NCI-H1105 (cell line): ENCODE data around the gene STXBP5.
A peak's percentile ranks its signal among the peaks of the same experiment; 100 is the strongest.

Source experiments
- DNase-seq: peaks from one replicate; lab custom pipeline; 2025; lab: John Stamatoyannopoulos, UW

STXBP5 gene

DNA sequence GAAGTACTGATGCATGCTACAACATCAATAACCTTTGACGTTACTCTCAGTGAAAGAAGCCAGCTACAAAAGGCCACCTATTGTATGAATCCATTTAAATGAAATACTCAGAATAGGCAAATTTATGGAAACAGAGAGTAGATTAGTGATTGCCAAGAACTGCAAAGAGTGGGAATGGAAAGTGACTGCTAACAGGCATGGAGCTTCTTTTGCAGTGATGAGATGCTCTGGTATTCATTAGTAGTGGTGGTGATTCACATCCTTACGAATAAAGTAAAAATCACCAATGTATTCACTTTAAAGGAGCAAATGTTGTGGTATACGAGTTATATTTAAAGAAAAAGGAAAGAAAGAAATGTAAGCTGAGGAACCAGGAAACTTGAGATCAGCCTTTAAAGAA, 177.5 kb downstream of the STXBP5 start:
- no peak for DNase-seq

DNA sequence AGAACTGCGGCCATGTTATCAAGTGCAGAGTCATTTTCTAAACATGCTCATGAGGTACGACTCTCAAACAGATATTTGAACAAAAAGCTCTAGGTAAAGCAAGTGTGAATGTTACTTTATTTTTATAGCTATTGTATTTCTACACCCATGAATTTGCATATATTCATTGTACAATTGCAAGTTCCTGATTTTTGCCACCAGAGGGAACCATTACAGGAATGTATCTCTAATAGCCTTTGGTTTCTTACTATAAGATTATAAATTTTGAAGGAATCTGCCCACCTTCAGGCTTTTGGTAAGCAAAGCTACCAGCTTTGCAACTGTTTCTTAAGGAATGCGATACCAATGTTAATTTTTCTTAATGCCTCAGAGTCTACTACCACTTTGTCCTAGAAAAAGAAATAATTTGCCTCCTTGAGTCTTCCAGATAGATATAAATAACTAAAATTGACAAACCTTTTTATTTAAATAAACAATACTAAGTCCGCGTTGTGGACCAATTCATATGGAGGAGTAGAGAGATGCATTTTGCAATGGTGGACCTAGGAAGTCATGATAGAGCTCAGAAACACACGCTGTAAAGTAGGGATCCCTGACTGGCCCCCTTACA, 178.8 kb downstream of the STXBP5 start:
- DNase-seq = no peak

DNA sequence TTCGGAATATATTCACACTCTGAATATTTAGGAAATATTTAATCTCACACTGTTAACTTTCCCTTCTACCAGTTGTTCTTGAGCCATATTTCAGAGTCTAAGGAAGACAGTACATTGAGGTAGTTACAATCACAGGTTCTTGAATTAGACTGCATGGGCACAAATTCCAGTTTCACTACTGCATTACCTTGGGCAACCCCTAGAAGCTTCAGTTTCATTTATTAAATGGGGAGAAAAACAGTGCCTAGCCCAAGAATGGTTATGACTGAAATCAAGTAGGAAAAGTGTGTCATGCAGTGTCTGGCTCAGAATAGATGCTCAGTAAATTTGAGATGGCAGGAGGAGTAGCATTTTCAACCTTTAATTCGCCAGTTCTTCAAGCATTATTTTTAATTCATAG, 179.8 kb downstream of the STXBP5 start:
- no peak for DNase-seq

DNA sequence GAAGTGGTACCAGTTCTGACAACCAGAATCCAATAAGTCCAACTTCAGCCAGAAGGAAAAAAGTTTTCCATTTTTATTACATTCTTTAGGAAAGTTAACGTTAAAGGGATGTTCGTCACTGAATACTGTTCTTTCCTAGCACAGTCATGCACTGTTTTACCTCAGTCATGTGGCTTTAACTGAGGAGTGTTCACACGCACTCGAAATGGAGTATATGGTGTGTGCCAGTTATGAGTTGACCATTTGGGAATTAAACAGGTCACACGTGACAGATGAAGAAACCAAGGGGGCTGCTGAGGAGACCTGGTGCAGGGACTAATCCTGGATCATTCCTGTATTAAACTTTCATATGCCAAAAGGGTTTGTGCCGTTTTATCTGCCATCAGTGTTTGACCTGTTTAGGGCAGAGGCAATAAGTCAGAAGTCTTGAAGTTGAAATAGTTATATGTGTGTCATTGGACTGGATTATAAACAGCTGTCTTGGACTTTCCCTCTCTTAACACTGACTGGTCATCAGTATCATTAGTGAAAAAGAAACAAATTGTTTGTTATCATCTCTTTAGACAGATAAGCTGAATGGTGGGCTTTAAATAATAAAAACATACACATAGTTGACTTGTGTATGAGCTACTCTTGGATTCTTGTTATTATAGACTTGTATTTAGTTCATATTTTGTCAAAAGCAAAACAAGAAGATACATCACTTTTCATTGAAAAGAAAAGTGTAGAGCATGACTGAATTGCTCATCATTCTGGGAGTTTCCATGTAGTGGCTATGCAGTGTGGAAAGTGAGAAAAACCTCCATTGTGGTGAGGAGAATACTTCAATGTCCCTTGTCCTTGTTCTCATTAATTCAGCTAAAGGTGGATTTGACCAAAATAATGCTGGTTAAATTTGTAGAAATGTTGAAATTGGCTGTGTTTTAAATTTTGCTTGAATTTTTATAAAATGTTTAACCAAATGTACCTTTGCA, 180.8 kb downstream of the STXBP5 start:
- no peak for DNase-seq

DNA sequence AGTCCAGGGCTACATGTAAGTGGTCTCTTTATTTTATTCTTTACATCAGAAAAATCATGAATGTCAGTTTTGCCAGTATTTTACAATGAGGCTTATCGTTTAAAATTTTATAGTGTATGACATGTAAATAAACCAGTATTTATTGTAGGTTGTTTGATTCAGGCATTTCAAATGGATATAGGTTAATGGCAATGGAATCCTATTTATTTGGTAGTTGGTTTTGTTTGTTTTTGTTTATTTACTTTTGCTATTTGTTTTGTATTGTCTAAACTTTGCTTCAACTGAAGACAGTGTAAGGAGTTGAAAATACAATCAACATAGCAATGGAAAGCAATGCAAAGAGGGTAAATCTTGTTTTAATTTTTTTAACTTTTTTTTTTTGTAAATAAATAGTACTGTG, 185.2 kb downstream of the STXBP5 start:
- DNase-seq = no peak

DNA sequence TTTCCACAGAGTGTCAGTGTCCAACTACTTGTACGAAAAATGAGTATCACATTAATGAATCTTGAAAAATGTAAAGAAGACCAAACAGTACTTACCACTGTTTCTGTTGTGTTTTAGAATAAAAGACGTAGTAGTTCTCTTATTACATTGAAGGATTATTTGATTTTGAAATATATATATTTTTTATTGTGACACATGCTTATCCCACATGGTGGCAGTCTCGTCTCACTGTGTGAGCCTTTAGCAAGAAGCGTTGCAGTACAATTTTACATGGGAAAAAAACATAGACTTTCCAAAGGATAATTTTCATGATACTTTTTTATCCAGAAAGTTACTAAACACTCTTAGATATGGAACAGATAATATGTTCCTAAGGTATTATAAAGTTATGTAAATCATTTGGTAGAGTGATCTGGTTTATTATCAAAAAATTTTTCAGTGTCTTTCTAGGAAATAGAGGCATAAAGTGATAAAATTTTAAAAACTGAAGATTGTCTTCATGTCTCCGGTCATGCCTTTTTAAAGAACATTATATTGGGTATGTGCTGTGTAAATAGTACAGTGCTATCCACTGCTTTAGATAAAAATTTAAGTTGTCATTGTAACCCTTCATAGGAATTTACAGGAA, 186.8 kb downstream of the STXBP5 start:
- peak; percentile 34 for DNase-seq

DNA sequence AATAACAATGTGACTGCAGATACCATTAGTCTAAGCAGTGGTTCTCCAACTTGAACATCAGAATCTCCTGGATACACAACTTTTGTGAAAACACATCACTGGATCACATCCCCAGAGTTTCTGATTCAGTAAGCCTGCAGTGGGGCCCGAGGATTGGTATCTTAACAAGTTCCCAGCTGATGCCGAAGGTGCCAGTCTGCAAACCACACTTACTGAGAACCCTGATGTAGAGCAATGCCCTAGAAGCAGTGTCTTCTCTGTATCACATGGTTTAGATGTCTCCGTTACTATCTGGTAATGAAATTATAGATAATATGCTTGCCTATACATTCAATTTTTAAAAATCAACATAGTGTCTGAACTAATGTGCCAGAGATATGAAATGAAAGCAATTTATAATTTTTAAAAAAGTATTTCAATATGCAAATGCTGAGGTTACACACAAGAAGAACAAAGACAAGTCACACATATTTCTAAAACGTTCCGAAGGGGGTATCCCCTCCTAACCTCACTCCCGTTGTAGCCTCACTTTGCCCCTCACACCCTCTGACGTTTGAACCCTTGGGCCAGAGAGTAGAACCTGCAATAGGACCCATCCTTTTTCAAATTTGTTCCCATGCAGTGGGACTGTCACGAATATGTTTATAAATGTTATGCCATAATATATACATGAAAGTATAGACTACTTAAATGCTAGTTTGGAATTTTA, 188.9 kb downstream of the STXBP5 start:
- DNase-seq = no peak

DNA sequence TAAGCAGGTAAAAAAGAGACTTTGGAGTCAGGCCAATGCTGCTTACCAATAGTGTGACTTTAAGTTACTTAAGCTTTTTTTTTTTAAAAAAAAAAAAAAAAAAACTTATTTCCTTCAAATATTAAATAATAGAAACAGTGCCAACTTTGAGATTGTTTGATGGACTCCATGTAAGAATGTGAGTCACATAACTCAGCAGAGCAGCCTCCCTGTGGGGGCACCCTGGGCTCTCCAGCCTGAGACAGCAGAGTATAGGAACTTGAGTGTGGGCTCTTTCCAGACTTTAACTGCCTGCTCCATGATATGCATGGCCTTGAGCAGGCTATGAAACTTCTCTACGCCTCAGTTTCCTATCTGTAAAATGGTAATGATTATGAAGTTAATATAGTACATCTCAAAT, 190.9 kb downstream of the STXBP5 start:
- DNase-seq = no peak

DNA sequence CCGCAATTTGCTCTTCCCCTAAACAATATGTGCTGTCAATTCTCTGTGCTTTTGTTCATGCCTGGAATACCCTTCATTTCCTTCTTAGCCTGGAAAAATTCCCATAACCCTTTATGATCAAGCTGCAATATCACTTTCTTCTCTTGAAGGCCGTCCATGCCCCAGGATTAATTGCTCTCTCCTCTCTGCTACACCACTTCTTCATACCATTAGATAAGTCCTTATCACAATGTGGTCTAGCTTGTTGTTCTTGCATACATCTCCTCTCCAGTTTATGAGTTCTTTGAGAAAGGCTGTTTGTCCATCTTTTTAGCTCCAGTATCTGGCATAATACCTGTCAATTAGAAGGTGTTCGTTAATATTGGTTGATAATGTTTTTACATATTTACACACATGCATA, 193.1 kb downstream of the STXBP5 start:
- no peak for DNase-seq

DNA sequence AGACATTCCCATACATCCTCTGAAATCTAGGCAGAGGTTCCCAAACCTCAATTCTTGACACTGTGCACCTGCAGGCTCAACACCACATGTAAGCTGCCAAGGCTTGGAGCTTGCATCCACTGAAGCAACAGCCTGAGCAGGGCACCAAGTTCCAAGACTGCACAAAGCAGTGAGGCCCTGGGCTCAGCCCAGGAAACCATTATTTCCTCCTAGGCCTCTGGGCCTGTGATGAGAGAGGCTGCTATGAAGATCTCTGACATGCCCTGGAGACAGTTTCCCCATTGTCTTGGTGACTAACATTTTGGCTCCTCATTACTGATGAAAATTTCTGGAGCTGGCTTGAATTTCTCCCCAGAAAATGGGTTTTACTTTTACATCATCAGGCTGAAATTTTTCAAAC, 196.8 kb downstream of the STXBP5 start:
- no peak for DNase-seq

DNA sequence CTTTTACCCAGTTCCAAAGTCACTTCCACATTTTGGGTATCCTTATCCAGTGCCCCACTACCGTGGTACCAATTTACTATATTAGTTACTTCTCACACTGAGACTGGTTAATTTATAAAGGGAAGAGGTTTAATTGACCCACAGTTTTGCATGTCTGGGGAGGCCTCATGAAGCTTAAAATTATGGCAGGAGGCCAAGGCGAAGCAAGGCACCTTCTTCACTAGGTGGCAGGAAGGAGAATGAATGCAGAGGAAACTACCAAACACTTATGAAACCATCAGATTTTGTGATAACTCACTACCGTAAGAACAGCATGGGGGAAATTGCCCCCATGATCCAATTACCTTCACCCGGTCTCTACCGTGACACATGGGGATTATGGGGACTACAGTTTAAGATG, 197.6 kb downstream of the STXBP5 start:
- DNase-seq = no peak

DNA sequence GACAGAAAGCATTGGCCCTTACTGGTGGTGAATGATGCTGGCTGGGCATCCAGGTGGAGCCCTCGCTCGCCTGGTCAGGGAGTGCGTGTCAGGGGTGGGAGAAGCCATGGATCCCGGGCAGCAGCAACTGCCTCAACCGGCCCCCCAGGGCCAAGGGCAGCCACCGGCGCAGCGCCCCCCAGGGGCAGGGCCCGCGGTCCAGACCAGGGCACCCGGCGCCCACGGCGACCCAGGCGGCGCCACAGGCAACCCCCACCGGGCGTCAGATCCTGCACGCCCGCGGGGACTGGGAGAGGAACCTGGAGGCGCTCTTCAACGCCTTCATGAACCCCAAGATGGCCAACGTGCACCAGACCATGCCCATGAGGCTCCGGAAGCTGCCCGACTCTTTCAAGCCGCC, 202.6 kb downstream of the STXBP5 start:
- no peak for DNase-seq

DNA sequence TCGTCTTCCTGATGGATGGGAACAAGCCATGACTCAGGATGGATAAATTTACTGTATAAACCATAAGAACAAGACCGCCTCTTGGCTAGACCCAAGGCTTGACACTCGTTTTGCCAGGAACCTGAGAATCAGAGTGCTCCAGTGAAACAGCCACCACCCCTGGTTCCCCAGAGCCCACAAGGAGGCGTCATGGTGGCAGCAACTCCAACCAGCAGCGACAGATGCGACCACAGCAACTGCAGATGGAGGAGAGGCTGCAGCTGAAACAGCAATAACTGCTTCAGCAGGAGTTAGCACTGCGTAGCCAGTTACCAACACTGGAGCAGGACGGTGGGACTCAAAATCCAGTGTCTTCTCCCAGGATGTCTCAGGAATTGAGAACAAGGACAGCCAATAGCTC, 203.4 kb downstream of the STXBP5 start:
- no peak for DNase-seq

DNA sequence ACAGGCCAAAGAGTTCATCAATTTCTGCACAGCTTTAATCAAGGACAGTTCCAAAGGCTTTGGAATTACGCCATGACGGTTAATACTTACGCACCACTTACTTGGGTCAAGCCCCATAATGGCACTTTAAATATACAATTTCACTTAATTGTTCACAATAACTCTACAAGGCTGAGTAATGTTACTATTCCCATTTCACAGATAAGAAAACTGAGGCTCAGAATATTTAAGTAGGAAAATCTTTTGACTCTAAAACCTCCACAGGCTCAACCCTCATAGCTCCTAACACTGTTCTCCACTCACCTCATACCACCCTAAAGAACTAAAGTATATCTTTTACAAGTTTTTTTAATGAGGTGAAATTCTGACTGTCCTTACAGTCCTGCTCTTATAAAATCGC, 212.4 kb downstream of the STXBP5 start:
- DNase-seq = no peak

DNA sequence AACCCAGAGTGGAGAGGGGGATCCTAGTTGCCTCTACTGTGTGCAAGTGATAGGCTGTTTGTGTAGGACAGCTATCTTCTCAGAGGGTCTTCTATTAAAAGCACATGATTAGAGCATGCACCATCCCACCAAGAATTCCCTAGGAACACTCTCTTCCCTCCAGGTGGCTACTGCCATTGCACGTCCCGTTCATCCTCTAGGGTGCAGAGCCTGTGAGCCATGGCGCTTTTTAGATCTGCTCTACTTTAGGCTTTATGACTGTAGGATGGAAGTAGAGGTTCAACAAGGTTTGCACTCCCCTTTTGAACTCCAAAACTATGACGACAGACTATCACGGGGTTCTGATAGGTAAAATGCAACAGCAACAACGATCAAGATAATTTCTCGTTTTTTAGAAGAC, 213.7 kb downstream of the STXBP5 start:
- no peak for DNase-seq

DNA sequence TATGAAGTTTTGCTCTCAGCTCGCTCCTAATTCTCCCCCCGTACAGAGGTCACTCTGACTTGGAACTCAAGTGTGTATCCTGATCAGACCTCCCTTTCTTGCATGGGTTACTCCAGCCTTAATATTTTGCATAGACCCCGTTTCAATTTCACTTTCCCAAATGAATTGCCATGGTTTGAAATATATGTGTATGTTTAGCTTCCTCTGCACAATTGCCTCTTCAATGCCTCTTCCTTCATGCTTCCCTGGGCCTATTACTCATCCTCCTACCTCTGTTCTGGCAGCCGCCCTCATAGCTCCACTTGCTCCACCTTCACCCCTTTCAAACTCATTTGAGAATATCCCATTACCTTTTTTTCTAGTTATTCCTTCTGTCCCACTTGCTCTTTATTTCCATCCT, 214.3 kb downstream of the STXBP5 start:
- DNase-seq = no peak

DNA sequence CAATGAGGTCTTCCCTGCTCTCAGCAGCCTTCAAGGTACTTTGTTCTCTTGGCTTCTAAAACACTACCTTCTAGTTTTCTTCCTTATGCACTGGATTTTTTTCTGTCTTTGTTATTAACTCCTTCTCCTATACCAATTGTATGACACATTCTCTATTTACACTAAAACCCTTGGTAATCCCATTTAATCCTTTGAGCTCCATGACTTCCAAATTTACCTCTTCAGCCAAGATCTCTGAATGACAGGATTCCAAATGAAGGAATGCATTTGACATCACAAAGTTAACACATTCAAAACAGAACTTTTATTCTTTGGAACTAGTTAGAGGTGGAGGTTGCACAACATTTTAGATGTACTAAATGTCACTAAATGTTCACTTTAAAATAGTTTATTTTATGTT, 217.7 kb downstream of the STXBP5 start:
- DNase-seq = no peak

DNA sequence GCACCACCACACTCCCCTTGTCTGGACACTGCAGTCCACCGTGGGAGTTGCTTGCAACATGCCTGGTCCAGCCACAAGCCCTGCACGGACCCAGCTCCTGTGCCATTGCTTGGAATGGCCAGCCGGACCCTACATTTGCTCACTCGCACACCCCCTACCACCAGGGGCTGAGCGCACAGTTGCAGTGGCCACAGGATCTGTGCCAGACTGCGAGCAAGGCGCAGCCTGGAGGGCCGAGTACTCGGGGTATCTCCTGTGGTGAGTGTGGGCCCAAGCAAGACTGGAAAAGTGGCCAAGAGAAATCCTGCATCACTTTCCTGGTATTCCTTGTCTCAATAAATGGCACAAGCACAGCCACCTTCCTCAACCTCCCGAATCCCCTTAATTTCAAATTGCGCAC, 218.9 kb downstream of the STXBP5 start:
- no peak for DNase-seq

DNA sequence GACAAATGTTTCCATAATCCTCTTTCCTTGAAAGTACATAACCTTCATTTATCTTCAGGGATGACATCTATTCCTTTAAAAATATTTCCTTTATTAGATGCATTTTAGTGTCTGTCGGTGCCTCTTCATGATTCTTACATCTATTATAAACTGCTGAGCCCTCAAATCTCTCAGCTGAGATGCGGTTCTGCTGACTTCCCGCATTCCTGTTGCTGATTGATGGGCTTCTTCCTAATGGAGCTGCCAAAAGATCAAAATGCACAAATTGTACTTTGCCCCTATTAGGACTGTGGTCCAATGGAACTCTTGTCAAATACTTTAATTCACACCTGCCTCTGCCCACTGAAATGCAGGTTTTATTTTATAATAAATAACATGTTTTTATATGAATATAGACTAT, 225.6 kb downstream of the STXBP5 start:
- DNase-seq = no peak

DNA sequence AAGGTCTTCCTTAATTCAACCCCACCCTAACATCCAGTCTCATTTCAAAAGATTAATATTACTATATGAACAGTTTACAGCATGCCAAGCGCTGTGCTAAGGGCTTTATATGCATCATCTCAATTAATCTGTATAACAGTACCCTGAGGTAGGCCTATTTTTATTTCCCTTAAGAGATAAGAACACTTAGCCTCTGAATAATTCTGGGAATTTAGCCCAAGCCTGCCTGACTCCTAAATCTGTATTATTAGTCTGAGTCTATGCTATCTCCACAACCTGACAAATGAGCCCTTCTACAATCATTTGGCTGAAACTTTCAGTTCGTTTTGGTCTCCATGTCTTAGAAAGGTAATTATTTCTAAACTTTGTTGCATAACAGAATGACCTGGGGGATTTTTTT, 226.6 kb downstream of the STXBP5 start:
- no peak for DNase-seq

DNA sequence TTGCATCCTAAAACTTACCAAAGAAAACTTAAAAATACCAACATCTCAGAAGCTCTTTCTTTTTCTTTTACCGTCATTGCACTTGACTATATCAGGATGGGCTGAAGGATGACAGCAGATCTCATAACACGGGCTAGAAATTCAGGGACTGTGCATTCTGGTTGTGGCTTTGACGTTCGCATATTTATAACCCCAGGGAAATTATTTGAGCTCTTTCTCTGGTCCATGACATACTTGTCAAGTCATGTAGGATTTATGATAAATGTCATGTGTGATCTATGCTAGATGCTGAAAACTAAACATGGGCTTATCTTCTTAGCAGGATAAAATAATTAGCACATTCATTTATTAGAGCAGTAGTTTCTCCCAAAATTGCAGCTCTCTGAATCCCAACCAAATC, 229.9 kb downstream of the STXBP5 start:
- no peak for DNase-seq

DNA sequence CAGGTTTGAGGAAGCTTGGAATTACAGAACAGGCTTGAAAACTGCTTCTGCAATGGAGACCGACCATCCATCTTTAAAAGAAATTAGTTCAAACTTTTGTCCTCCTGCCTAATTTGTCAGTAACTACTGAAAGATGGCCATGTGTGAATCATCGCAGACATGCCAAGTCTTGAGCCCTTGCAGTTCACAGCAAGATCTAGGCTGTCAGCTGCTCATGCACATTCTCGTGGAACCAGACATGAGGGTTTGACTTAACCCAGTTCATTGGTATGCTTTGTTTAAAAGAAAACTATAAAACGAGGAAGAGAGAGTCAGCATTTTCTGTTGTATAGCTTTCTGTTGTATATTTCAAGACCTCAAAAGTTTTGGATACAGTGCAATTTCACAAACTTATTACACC, 230.3 kb downstream of the STXBP5 start:
- no peak for DNase-seq

DNA sequence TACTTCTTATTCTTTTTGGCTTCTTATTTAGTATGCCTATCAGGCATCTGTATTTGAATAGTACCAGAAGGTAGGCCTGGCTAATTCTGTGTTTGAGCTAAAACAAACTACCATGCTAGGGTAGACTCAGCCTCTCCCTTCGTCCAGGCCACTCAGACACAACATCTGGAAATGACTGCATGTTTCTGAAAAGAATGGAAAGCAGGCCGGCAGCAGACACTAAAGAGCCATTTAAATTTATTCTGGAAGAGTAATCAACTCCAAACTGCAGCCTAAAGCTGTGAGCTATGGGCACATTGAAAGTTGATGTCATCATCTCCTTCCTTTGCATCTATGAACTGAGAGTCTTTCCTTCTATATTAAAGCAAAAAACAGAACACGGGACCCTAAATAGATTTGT, 233.4 kb downstream of the STXBP5 start:
- no peak for DNase-seq
